Natural killer cell (primary cell): ENCODE data around the gene PSME2. TPM values are rescaled to one million over a fixed set of nuclear protein-coding genes. Genes with fewer than 3 reads are reported as not detected.
A peak's percentile ranks its signal among the peaks of the same experiment; 100 is the strongest.

Source experiments
- ATAC-seq, 3 donors: fragments of 150-1000 bp in 2 of 3; fragments of 200-7000 bp in 1 of 3; cut with Tn5 transposase; 1 replicate in 1 of 3; 2 replicates in 2 of 3; pipeline ENCODE4 v1.10.0; 2021; ENCODE audit warnings: mild to moderate bottlenecking in 2 of 3, moderate library complexity in 2 of 3
- DNase-seq, 2 donors: peaks; one replicate each; pipeline versions ENCODE4 v3.0.0 to v3.0.0-alpha.2; 2013 to 2021; ENCODE audit warnings: mixed read lengths in 1 of 2
- H3K27ac ChIP-seq: one replicate; pipeline ENCODE4 v1.5.1; 2013; ENCODE audit warnings: mild to moderate bottlenecking, low read length
- H3K27me3 ChIP-seq: one replicate; pipeline ENCODE4 v1.6.1; 2013; ENCODE audit warnings: low read length; ENCODE audit not compliant: control insufficient read depth, insufficient read depth
- H3K36me3 ChIP-seq: one replicate; pipeline ENCODE4 v1.6.1; 2013; ENCODE audit warnings: low read length; ENCODE audit not compliant: control insufficient read depth, insufficient read depth
- H3K4me1 ChIP-seq: one replicate; pipeline ENCODE4 v1.6.1; 2013; ENCODE audit warnings: low read length; ENCODE audit not compliant: control insufficient read depth, insufficient read depth
- H3K4me3 ChIP-seq: one replicate; pipeline ENCODE4 v1.5.1; 2013; ENCODE audit warnings: low read length
- H3K9me3 ChIP-seq: one replicate; pipeline ENCODE4 v1.6.1; 2013; ENCODE audit warnings: low read length; ENCODE audit not compliant: control insufficient read depth, insufficient read depth
- H3K27ac Mint-ChIP-seq, 2 donors: one replicate each; pipeline ENCODE4 v1.8.0; 2022; ENCODE audit warnings: mild to moderate bottlenecking in 2 of 2, mixed read lengths in 2 of 2, moderate library complexity in 1 of 2
- H3K27me3 Mint-ChIP-seq, 2 donors: one replicate each; pipeline ENCODE4 v1.8.0; 2022; ENCODE audit warnings: low read depth in 2 of 2, mixed read lengths in 2 of 2
- H3K36me3 Mint-ChIP-seq: one replicate; pipeline ENCODE4 v1.8.0; 2022; ENCODE audit warnings: mixed read lengths
- H3K4me1 Mint-ChIP-seq, 2 donors: one replicate each; pipeline ENCODE4 v1.8.0; 2022; ENCODE audit warnings: mixed read lengths in 2 of 2
- H3K4me3 Mint-ChIP-seq: one replicate; pipeline ENCODE4 v1.8.0; 2022; ENCODE audit warnings: mild to moderate bottlenecking, moderate library complexity, mixed read lengths
- H3K9me3 Mint-ChIP-seq, 2 donors: one replicate each; pipeline ENCODE4 v1.8.0; 2022; ENCODE audit warnings: mixed read lengths in 2 of 2
- WGBS: methylation state at CpG from one replicate; pipeline ENCODE4 v1.1.7; 2013; ENCODE audit warnings: missing lambda C conversion rate; ENCODE audit not compliant: insufficient coverage; 5-methylcytosine and 5-hydroxymethylcytosine counted together
- intact Hi-C: fragments of 100-400 bp; cut with micrococcal nuclease; formaldehyde crosslinking; loops from one replicate; pipeline ENCODE4 v1.14.2; 2022
- total RNA-seq, 4 donors: library from RNA; stranded (reverse); fragments of 120-200 nt in 1 of 4; gene quantifications; one replicate each; pipeline versions ENCODE4 v1.2.3 to v1.2.4, GENCODE V29; 2013 to 2022
- TF ChIP-seq, protein P1 (sequence below): fragments of 200-600 bp; IDR thresholded peaks from one replicate; pipeline ENCODE4 v1.8.0; 2022; ENCODE audit warnings: antibody characterized with exemption

Gene PSME2
- total RNA-seq, 3 donors from 2014 or later (not counting 1 experiment from before 2014, with no cell fraction given): 193 to 237 (median 234) TPM

DNA sequence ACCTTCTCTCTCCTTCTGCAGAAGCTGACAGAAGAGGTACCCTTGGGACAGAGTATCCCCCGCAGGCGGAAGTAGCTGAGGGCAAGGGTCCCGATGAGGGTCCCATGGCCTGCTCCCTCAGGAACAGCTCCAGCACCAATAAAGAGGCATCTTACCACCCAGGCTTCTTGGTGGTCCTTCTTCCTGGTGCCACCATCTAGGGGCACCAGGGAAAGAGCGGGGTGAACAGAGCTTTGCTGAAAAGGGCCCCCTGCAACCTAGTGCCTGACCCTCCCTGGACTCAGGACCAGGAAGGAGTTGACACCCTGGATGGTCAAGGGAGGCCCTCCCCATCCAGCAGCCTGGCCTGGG lies 14.1 kb upstream of the PSME2 start:
- peak overlapping the region; percentile 97 for H3K27ac Mint-ChIP-seq

DNA sequence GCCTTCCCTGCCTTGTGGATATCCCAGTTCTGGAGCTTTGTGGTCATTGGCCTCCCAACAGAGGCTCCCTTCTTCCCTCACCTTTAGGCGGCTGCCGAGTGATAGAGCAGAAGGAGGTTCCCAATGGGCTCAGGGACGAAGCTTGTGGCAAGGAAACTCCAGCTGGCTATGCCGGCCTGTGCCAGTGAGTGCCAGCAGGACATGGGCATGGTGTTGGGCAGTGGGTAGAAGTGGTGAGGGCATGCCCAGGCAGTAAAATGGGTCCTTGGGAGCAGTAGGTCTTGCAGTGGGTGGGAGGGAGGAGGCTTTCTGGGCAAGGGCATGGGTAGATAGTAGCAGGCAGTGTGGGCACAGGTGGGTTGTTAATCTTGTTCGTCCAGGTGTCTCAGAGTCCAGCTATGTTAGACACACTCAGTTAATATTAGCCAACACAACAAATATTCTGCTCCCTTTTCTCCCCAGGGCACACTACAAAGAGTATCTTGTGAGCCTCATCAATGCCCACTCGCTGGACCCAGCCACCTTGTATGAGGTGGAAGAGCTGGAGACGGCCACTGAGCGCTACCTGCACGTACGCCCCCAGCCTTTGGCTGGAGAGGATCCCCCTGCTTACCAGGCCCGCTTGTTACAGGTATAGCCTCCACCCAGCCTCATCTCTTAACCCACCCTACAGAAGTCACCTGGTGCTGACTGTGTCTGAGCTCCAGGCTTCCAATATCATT lies 13.5 kb upstream of the PSME2 start:
- Mint-ChIP-seq H3K4me3 (peak overlapping the region; percentile 21), H3K27ac (peak overlapping the region; percentile 97), H3K36me3 (no peaks in the 10 kb centered on the region), H3K9me3 (no peaks in the 10 kb centered on the region), H3K27me3 (no peaks in the 10 kb centered on the region), H3K4me1 (peaks cover 33 to 49% of the 10 kb centered on the region in 2 donors)
- ATAC-seq (no peak), DNase-seq (no peak)
- TF ChIP-seq, protein P1, sequence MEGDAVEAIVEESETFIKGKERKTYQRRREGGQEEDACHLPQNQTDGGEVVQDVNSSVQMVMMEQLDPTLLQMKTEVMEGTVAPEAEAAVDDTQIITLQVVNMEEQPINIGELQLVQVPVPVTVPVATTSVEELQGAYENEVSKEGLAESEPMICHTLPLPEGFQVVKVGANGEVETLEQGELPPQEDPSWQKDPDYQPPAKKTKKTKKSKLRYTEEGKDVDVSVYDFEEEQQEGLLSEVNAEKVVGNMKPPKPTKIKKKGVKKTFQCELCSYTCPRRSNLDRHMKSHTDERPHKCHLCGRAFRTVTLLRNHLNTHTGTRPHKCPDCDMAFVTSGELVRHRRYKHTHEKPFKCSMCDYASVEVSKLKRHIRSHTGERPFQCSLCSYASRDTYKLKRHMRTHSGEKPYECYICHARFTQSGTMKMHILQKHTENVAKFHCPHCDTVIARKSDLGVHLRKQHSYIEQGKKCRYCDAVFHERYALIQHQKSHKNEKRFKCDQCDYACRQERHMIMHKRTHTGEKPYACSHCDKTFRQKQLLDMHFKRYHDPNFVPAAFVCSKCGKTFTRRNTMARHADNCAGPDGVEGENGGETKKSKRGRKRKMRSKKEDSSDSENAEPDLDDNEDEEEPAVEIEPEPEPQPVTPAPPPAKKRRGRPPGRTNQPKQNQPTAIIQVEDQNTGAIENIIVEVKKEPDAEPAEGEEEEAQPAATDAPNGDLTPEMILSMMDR: no peak
- Histone ChIP-seq H3K36me3 (peaks cover 74% of the 10 kb centered on the region), H3K4me1 (peaks cover 37% of the 10 kb centered on the region), H3K27me3 (no peaks in the 10 kb centered on the region), H3K9me3 (no peaks in the 10 kb centered on the region), H3K4me3 (no peak overlapping the region), H3K27ac (peak overlapping the region; percentile 94)
- WGBS: 92% methylated on average over 11 of the region's 11 CpGs
- intact Hi-C loops: loop anchor here (2.0 kb wide), 1 partner anchor 101 kb away; no protein-coding TSS in a partner anchor

More for the DNA sequence above, 14.1 kb upstream of the PSME2 start:
- no peaks in the 10 kb centered on the region for H3K9me3 ChIP-seq
- H3K36me3 Mint-ChIP-seq: no peaks in the 10 kb centered on the region
- H3K27ac ChIP-seq: peak overlapping the region; percentile 94
- no peaks in the 10 kb centered on the region for H3K27me3 ChIP-seq
- H3K9me3 Mint-ChIP-seq: no peaks in the 10 kb centered on the region
- H3K4me3 Mint-ChIP-seq: peak overlapping the region; percentile 99
- intact Hi-C loops: loop anchor here (2.0 kb wide), 1 partner anchor 102 kb away; no protein-coding TSS in a partner anchor
- ATAC-seq: no peak
- no peak for DNase-seq
- peaks cover 37% of the 10 kb centered on the region for H3K4me1 ChIP-seq
- H3K36me3 ChIP-seq: peaks cover 74% of the 10 kb centered on the region
- 99% methylated on average over 4 of the region's 4 CpGs for WGBS
- TF ChIP-seq, protein P1: no peak
- H3K27me3 Mint-ChIP-seq: no peaks in the 10 kb centered on the region
- peaks cover 36 to 54% of the 10 kb centered on the region in 2 donors for H3K4me1 Mint-ChIP-seq
- H3K4me3 ChIP-seq: no peak overlapping the region

DNA sequence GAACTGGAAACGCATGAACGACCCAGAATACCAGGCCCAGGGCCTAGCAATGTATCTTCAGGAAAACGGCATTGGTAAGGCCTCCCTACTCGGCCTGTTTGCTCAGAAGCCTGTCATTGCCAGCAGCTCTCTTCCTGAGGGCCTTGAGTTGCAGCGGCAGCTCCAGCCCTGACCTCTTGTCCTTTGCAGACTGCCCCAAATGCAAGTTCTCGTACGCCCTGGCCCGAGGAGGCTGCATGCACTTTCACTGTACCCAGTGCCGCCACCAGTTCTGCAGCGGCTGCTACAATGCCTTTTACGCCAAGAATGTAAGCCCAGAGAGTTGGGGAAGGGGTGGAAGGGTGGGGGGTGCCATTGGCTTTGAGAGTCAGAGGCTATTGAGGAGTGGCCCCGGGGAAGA lies 10.9 kb upstream of the PSME2 start:
- Mint-ChIP-seq H3K9me3 (no peaks in the 10 kb centered on the region), H3K4me3 (no peak overlapping the region), H3K27ac (no peak overlapping the region), H3K27me3 (no peaks in the 10 kb centered on the region), H3K4me1 (peaks cover 18 to 27% of the 10 kb centered on the region in 2 donors), H3K36me3 (no peaks in the 10 kb centered on the region)
- TF ChIP-seq, protein P1: no peak
- Histone ChIP-seq H3K4me3 (no peak overlapping the region), H3K27ac (no peak overlapping the region), H3K27me3 (no peaks in the 10 kb centered on the region), H3K36me3 (peaks cover 62% of the 10 kb centered on the region), H3K9me3 (no peaks in the 10 kb centered on the region), H3K4me1 (peaks cover 15% of the 10 kb centered on the region)
- ATAC-seq (no peak), DNase-seq (no peak)
- intact Hi-C loops: no loop called here
- WGBS: 98% methylated on average over 12 of the region's 12 CpGs
